GM21515 (cell line): ENCODE measurements around the gene RIIAD1.
"Not testable (repeated sequence)": the region's sequence is repeated elsewhere in the genome, so short reads cannot be mapped to it uniquely, and the experiment has no call there.

ENCODE experiments used
- ATAC-seq: cut with Tn5 transposase; IDR thresholded peaks from one replicate; pipeline ENCODE4 v1.9.1; 2021; ENCODE audit not compliant: unreplicated experiment

RIIAD1 gene

GRCh38 chr1:151720974-151721787 lies at the start of gene RIIAD1:
RIIAD1 (plus strand) TSS chr1:151721522; CDS start chr1:151721537, 15 bp downstream.
- ATAC-seq: no peak

GRCh38 chr1:151673407-151673806 lies 47.9 kb upstream of the RIIAD1 start:
- ATAC-seq: no peak

GRCh38 chr1:151680391-151680790 lies 40.9 kb upstream of the RIIAD1 start:
- ATAC-seq: no peak

GRCh38 chr1:151680826-151681225 lies 40.5 kb upstream of the RIIAD1 start:
- no peak for ATAC-seq

GRCh38 chr1:151681923-151682322 lies 39.4 kb upstream of the RIIAD1 start:
- ATAC-seq: no peak

GRCh38 chr1:151682901-151683300 lies 38.4 kb upstream of the RIIAD1 start:
- not testable (repeated sequence) for ATAC-seq

- ATAC-seq: no peak
These were observed 37.2 kb upstream of the RIIAD1 start for GRCh38 chr1:151684128-151684527.

GRCh38 chr1:151686561-151686960 lies 34.8 kb upstream of the RIIAD1 start:
- no peak for ATAC-seq

GRCh38 chr1:151689494-151689893 lies 31.8 kb upstream of the RIIAD1 start:
- no peak for ATAC-seq

- ATAC-seq: no peak
These were observed 29.1 kb upstream of the RIIAD1 start for GRCh38 chr1:151692226-151692625.

- ATAC-seq: no peak
These were observed 28.2 kb upstream of the RIIAD1 start for GRCh38 chr1:151693057-151693651.

GRCh38 chr1:151701515-151701914 lies 19.8 kb upstream of the RIIAD1 start:
- ATAC-seq: no peak

GRCh38 chr1:151702936-151703335 lies 18.4 kb upstream of the RIIAD1 start:
- no peak for ATAC-seq

GRCh38 chr1:151703813-151704212 lies 17.5 kb upstream of the RIIAD1 start:
- ATAC-seq: no peak

GRCh38 chr1:151704246-151704645 lies 17.1 kb upstream of the RIIAD1 start:
- ATAC-seq: no peak

- ATAC-seq: no peak
These were observed 16.2 kb upstream of the RIIAD1 start for GRCh38 chr1:151705146-151705545.

- ATAC-seq: no peak
These were observed 15.4 kb upstream of the RIIAD1 start for GRCh38 chr1:151705753-151706463.

- no peak for ATAC-seq
These were observed 14.6 kb upstream of the RIIAD1 start for GRCh38 chr1:151706464-151707415.

GRCh38 chr1:151707541-151708065 lies 13.7 kb upstream of the RIIAD1 start:
- no peak for ATAC-seq

GRCh38 chr1:151708891-151709290 lies 12.4 kb upstream of the RIIAD1 start:
- no peak for ATAC-seq
